DMS 273 (cell line): ENCODE results near the gene ARL13B.
"Not testable (repeated sequence)": the region's sequence is repeated elsewhere in the genome, so short reads cannot be mapped to it uniquely, and the experiment has no call there.

ENCODE experiments used
- DNase-seq: peaks from one replicate; lab custom pipeline; 2025; ENCODE audit not compliant: unreplicated experiment; lab: John Stamatoyannopoulos, UW

The ARL13B gene

DNA sequence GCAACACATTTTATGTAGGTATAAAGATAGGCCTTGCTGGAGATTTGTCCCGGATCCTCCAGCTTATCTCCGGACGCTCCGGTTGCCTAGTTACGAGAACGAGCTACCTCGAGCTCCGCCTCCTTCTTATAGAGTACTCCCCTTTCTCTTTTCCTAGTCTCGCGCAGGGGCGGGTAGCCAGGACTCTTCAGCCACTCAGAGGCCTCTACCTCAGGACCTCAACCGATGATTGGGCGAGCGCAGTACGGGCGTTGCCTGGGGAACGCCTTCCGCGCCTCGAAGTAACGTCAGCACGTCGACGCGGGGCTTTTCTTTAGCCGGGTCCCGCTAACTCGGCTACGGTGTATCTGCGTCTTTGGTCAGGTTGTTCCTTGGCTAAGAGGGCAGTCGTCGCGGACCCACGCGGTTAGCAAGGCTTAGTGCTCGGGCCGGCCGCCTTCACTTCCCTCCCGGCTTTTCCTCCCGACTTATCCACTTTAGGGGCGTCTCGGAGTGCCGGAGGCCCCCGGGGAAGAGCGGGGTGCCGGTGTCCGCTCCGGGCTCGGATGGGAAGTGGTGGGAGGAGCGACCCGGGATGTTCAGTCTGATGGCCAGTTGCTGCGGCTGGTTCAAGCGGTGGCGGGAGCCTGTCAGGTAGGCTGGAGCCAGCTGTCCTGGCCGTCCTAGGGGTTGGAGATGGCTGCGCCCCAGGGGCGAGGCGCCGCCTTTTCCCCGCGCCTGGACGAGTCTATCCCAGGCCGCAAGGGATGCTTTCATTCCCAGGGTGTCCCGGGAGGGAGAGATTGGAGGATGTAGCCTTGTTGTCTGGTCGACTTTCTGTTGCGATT lies at the start of gene ARL13B:
ARL13B (plus strand) TSS at position 306 of the 827 bp plus-strand sequence; CDS start at position 575, 269 bp downstream.
- DNase-seq = peak; percentile 100

DNA sequence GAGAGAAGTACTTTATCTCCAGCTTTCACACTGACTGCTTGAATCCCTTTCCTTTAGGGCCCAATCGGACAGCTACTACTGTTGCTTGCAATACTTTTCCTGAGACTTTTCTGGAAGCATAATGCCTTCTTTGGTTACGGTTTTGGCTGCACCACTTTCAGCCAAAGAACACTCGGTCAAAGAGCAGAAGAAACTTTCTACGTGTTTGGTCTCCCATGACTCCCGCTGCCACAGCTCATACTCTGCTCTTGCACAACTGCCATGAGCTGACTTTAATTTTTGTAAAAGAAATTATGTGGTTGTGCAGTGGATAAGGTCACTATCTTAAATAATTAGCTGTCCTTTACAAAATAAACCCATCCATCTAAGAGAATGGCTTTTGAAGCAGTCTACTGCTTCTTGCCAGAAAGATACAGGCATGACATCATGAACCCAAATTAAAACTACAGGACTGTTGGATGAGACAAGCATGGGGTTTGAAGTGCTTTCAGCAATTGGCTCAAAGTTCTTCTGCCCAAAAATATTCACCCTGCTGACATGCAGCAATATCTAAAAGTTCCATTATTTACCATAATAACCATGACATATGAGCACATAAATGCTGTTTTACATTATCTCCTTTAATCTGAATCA lies 48.2 kb upstream of the ARL13B start:
- no peak for DNase-seq

DNA sequence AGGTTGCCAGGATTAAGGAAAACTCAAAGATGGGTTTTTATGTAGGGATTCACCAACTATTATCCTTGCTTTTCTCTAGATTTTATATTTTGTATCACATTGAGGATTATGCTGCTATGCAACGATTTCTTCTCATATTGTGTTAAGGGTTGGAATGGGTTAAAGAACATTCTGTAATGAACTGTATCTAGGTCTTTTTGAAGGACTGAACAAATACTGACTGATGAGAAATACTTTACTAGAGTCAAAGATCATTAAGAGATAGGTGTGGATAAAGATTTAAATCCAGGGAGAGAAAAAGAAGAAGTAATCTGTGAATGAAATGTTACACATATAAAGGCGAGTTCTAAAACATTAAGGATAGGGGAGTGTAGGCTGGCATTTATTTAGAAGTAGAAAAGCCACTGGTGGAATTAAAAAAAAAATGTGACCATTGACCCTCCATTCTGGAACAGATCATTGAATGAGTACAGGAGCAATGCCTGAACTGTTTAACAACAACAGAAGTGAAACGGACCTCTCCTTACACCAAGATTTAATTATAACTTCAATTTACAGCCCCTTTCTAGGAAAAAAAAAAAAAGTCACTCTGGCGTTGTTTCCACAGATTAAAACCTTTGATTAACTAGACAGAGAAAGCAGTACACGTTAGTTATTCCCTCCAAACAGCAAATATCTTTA lies 45.4 kb upstream of the ARL13B start:
- DNase-seq = no peak

DNA sequence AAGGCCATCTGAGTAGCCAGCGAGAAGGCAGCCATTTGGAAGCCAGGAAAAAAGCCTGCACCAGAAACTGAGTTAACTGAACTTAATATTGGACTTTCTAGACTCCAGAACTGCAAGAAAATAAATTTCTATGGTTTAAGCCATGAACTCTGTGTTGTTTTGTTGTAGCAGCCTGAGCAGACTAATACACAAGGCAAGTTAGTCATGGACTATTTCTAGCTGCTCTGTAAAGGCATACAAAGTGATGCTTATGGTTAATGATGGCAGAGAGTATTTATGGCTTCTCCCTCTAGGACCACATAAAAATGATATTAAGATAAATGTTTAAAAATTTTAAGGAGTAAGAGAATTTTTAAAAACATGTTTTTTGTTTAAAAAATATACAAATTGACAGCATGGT lies 43.4 kb upstream of the ARL13B start:
- DNase-seq = no peak

DNA sequence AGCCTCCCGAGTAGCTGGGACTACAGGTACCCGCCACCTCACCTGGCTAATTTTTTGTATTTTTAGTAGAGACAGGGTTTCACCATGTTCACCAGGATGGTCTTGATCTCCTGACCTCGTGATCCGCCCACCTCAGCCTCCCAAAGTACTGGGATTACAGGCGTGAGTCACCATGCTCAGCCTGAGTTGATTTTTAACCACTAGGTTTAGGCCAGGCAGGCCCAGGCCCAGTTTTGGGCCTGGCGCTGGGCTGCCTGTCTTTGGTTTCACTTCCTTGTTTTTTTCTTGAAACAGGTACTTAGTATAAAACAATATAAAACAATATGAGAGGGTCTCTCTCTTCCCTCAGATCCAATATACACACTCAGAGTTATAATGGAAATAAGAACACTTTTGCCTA lies 42.5 kb upstream of the ARL13B start:
- not testable (repeated sequence) for DNase-seq

DNA sequence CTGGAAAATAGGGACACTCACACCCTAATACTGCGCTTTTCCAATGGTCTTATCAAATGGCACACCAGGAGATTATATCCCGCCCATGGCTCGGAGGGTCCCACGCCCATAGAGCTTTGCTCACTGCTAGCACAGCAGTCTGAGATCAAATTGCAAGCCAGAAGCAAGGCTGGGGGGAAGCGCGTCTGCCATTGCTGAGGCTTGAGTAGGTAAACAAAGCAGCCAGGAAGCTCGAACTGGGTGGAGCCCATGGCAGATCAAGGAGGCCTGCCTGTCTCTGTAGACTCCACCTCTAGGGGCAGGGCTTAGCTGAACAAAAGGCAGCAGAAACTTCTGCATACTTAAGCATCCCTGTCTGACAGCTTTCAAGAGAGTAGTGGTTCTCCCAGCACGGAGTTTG lies 30.0 kb upstream of the ARL13B start:
- DNase-seq = not testable (repeated sequence)

DNA sequence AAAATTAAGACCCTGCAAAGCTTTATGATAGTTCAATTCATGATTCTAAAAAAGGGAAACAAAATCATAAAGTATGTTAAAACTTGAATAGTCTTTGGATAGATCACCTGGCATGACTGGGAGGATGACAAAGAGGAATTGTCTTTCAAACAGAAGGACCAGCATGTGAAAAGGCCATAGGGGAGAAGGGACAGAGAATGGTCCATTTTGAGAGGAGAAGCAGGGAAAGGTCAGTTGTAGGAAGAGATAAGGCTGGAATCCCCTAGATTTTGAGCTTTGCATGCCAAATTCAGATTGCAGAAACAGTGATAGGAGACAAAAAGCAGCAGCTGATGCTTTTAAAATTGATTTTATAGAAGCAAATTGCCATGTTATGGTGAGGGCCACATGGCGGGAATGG lies 18.9 kb upstream of the ARL13B start:
- no peak for DNase-seq

DNA sequence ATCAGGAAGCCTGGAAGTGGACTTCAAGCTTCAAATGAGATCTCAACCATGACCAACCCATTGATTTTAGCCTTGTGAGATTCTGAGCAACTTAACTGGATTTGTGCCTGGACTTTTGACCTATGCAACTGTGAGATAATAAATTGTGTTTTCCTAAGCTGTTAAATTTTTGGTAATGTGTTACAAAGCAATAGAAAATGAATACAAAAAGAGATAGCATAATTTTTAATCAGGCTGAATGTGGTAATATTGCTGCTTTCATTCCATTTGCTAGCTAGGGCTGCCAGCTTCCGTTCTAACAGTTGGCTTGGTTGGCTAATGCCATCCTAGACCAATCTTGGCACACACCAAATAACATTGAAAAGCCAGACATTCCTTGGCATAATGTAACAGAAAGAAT lies 18.5 kb upstream of the ARL13B start:
- no peak for DNase-seq

DNA sequence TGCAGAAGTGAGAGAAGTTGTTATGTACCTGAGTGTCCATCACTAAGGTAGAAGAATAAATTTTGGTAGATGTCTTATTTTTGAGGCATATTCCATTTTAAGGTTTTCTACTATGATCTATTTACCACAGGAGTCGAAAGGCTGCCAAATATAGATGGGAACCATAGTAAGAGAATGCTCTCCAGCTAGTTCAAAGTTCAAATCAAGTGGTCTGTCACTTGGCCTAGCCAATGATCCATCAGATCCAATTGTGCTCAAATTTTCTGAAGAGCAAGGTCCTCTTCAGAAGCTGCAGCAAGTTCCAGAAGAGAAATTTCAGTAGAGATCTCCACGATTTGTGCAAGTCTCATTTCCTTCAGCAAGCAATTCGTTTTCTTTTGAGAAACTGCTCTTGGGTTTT lies 17.2 kb upstream of the ARL13B start:
- no peak for DNase-seq

DNA sequence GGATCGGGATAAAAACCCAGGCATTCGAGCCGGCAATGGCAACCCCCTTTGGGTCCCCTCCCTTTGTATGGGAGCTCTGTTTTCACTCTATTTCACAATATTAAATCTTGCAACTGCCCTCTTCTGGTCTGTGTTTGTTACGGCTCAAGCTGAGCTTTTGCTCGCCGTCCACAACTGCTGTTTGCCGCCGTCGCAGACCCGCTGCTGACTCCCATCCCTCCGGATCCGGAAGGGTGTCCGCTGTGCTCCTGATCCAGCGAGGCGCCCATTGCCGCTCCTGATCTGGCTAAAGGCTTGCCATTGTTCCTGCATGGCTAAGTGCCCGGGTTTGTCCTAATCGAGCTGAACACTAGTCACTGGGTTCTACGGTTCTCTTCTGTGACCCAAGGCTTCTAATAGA lies 14.8 kb upstream of the ARL13B start:
- not testable (repeated sequence) for DNase-seq

DNA sequence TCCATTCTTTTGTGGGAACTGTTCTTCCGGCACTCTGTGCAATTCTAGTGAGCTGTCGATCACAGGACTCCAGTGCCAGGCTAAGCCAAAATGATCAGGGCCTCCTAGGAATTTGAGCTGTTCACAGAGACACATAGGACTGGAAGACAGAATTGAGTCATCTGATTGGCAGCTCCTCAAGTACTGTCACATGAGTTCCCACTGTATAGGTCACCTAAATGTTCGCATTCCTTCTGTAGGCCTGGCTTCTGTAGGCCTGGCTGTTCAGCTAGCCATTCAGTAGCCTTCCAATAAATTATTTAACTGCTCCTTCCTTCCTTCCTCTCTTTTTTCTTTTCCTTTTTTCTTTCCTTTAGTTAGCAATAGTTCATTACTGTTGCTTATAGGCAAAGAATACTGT lies 10.5 kb upstream of the ARL13B start:
- no peak for DNase-seq

DNA sequence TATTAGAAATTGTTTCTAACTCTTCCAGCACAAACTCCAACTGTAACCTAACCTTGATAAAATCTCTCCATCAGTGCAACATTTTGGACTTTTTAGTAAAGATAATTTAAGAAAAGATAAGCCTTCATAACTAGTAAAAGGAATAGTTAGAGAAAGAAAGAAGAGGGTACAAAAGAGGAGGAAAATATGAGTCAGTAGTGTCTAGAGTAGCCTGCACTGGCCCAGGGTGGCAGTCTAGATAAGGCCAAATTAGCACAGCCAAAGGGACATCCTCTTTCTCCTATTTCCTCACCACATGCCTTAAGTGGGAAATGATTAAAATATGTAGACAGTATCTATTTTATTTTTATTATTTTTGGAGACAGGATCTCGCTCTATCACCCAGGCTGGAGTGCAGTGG lies 10.0 kb upstream of the ARL13B start:
- no peak for DNase-seq

DNA sequence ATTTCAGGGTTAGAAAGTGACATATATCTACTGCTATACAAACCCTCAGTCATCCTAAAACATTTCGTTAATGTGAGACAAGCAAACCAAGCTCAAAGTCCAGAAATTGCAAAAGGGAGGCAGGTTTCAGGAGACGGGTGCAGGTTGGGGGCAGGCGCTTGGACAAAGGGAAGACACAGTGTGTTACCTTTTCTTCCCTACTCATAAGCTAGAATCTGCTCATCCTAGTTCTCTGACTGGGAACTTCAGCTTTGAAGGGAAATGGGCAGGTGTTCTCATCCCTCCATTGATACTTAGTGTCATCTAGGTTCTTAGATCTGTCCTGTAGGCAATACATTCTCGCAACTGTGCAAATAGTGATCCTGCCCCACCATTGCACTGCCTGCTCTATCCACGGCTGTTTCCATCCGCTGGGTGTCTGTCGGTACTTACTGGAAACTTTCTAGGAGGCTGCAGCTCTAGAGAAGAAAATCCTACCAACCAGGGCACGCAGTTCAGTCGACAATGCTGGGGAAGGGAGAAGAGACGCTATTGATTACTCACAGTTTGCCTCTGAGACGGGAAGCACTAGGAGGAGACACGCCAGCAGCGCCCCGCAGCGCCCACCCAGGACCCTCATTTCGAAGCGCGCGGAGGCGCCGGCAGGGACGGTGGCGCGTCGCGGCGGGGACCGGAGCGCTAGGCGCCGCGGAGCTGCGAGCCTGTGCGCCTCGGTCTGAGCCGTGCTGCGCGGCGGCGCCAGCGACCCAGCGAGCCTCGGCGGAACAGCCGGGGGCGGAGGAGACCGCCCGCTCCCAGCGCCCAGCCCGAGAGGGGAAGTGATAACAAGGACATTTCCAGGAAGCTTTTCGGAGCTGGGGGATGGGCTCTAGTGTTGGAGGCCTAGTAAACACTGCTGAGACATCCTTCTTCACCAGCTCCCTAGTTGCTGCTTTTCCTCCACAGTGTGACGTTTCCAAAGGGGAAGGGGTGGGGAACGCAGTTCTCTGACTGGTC lies 6.5 kb upstream of the ARL13B start, which contains the start of gene PROS1:
PROS1 (minus strand) TSS at position 766 of the 996 bp plus-strand sequence; CDS start at position 619, 147 bp downstream.
- peak; percentile 92 for DNase-seq

DNA sequence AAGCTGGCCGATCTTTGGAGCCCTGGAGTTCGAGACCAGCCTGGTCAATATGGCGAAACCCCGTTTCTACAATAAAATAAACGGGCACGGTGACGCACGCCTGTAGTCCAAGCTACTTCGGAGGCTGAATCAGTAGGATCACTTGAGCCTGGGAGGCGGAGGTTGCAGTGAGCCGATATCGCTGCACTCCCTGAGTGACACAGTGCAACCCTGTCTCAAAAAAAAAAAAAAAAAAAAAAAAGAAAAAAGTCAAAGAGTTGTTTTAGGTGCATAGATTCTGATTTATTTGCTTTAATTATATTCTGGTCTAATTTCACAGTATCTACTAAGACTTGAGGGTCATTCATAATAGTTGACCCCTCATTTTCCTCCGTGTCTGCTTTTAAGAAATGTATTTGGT lies 1.7 kb downstream of the ARL13B start:
- DNase-seq = no peak

DNA sequence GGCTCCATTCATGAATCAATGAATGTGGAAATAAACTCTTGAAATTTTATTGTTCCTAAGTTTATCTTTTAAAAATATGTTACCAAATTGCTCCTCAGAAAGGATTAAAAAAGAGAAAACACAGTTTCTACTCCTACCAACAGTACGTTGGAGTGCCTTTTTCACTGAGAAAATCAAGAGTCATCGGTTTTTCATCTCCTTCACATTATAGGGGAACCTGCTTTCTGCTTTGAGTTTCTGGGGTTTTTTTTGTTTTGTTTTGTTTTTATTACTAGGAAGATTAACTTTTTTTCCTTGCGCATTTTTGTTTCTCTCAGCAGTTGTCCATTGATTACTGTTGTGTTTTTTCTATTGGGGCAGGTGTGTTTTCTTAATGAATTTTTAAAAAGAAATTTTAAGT lies 3.5 kb downstream of the ARL13B start:
- no peak for DNase-seq

DNA sequence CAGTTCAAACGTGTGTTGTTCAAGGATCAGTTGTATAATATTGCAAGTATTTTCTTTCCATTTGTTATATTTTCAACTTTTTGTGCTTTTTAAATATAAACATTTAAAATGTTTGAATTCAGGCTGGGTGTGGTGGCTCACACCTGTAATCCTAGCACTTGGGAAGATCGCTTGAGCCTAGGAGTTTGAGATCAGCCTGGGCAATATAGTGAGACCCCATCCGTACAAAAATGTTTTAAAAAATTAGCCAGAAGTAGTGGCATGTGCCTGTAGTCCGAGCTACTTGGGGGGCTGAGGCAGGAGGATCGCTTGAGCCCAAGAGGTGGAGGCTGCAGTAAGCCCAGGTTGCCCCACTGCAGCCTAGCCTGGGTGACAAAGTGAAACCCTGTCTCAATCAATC lies 4.7 kb downstream of the ARL13B start:
- DNase-seq = no peak

DNA sequence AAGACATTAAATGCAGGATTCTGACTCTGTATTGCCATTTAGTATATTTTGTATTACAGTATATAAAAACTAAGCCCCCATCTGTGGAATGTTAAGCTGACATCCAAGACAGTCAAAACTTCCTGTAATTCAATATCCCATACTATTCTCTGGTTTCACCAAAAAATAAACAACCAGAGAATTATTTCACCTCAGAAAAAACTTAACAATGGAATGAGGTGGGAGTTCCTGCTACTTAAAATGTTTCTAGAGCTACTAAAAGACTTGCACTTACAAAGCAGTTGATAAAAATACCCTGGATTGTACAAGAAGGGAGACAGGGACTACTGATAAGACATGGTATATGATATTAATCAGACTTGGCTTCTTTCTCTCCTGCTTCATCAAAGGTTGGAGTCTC lies 8.3 kb downstream of the ARL13B start:
- no peak for DNase-seq

DNA sequence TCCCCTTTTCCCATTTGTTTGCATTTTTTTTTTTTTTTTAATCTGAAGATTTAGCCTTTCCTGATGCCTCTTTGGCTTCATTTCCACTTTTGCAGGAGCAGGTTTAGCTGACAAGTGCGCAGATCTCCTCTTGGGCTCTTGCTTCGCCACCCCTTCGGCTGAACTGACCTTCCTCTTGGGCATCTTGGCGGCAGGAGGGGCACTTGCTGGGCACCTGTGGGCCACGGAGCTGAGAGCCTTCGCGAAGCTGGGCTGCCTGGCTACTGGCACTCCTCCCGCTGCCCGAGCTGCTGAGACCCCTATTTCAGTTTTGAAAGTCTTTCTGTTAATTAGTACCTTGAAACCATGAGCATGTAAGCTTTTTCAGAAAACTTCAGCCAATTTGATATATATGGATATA lies 8.8 kb downstream of the ARL13B start:
- no peak for DNase-seq

DNA sequence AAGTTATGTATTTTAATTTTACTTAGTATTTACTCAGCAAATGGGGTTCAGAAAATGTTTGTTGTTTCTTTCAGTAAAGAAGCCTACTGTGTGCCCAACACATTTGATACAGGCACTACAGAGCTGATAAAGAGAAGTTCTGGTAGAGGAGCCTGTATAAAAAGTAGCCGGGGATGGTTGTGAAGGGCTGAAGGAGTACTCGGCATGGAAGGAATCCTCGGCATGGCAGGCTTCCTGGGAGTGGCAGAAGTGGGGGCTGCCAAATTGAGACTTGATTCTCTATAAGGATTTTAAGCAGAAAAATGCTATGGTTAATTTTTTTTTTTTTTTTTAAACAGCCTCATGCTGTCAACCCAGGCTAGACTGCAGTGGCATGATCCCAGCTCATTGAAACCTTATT lies 9.3 kb downstream of the ARL13B start:
- DNase-seq = no peak

DNA sequence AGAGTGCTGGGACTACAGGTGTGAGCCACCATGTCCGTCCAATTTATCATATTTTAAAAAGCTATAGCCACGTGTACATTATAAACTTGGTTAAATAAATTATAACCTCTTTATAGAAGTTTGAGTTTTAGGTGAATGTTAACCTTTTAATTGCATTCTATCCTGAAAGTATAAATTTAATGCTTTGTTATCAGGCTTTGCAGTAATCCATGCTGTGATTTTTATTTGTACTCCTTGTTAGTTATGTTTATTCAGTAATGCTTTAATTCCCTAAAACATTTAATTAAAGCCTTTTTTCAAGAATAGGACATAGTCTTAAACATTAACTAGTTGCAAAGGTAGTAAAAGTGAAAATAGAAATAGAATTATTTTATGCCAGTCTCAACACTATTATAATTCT lies 11.7 kb downstream of the ARL13B start:
- DNase-seq = no peak

DNA sequence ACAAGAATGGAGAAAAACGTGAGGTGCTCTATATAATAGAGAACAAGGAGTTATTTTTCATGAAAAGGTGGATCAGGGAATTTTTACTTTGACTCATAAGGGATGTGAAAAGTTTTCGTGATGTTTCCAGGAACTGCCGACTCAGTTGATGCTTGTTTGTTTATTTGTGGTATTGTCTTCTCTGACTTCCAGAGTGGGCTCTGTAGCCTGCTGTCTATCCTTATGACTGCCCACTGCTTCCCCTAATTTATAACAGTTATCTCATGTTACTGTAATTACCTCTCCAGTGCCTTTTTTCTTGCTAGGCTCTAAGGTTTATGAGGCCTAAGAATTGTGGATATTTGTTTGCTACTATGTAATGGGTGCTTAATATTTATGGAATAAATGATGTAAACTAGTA lies 12.3 kb downstream of the ARL13B start:
- no peak for DNase-seq
